GM12874 (cell line): Measurements from ENCODE around the gene SPATS2L.

Experiments
- CTCF ChIP-seq: IDR thresholded peaks from 2 replicates; pipeline ENCODE4 v1.5.1; 2011; ENCODE audit warnings: low read depth, mild to moderate bottlenecking, control low read depth, low read length, moderate library complexity; ENCODE audit not compliant: insufficient read depth

Gene SPATS2L

GRCh38 chr2:200484934-200485333 lies 178.4 kb downstream of the SPATS2L start:
- TF ChIP-seq CTCF = no peak

GRCh38 chr2:200486529-200486928 lies 180.0 kb downstream of the SPATS2L start:
- no peak for TF ChIP-seq CTCF

GRCh38 chr2:200488169-200488568 lies 181.7 kb downstream of the SPATS2L start:
- TF ChIP-seq CTCF = no peak

GRCh38 chr2:200490001-200490400 lies 183.5 kb downstream of the SPATS2L start:
- TF ChIP-seq CTCF = no peak

- no peak for TF ChIP-seq CTCF
Observed at GRCh38 chr2:200492656-200493055, 186.2 kb downstream of the SPATS2L start.

GRCh38 chr2:200494048-200494447 lies 187.6 kb downstream of the SPATS2L start:
- no peak for TF ChIP-seq CTCF

- no peak for TF ChIP-seq CTCF
Observed at GRCh38 chr2:200496696-200497095, 190.2 kb downstream of the SPATS2L start.

GRCh38 chr2:200498402-200499162 lies 192.1 kb downstream of the SPATS2L start:
- TF ChIP-seq CTCF = no peak
